ENCODE measurements around the gene PTPRD.

DNA sequence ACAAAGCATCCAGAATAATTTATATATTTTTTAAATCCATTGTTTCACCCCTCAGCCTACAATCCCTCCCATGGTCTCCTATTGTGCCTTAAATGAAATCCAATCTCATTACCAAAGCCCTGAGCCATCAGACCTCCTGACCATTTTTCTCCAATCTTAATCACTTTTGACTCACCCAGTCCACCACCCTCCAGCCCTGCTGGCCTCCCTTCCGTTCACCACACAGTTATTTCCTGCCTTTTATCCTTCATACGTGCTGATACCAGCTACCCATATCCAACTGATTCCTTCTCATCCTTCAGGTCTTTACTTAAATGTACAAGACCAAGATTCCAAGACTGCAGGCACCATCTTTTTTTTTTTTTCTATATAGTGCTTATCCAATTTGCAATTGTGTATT lies 1786.5 kb downstream of the PTPRD start:
- TF ChIP-seq, protein P1, sequence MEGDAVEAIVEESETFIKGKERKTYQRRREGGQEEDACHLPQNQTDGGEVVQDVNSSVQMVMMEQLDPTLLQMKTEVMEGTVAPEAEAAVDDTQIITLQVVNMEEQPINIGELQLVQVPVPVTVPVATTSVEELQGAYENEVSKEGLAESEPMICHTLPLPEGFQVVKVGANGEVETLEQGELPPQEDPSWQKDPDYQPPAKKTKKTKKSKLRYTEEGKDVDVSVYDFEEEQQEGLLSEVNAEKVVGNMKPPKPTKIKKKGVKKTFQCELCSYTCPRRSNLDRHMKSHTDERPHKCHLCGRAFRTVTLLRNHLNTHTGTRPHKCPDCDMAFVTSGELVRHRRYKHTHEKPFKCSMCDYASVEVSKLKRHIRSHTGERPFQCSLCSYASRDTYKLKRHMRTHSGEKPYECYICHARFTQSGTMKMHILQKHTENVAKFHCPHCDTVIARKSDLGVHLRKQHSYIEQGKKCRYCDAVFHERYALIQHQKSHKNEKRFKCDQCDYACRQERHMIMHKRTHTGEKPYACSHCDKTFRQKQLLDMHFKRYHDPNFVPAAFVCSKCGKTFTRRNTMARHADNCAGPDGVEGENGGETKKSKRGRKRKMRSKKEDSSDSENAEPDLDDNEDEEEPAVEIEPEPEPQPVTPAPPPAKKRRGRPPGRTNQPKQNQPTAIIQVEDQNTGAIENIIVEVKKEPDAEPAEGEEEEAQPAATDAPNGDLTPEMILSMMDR (IDR thresholded peaks at IDR 0.05), result no peak
- TF ChIP-seq EZH2 (IDR thresholded peaks at IDR 0.05) (no peak), EZH2phosphoT487 (IDR thresholded peaks at IDR 0.05) (no peak)

All from neural progenitor cell (in vitro differentiated cells).